ENCODE results near the gene LCE1D.

LCE1D gene

GRCh38 chr1:152817309-152817708, 20.8 kb downstream of the LCE1D start:
- no peak for DNase-seq

- no peak for DNase-seq
These were observed 26.8 kb downstream of the LCE1D start for GRCh38 chr1:152823294-152823693.

GRCh38 chr1:152824964-152825363, 28.4 kb downstream of the LCE1D start:
- DNase-seq, result no peak

- no peak for DNase-seq
These were observed 30.7 kb downstream of the LCE1D start, which contains the start of gene LCE1A for GRCh38 chr1:152827173-152827572. Gene LCE1A (plus strand): TSS chr1:152827473. CDS start chr1:152827473, 0 bp downstream.

GRCh38 chr1:152836870-152837269, 40.3 kb downstream of the LCE1D start:
- DNase-seq, result no peak

- DNase-seq, result no peak
These were observed 46.0 kb downstream of the LCE1D start, which contains the start of gene LCE6A for GRCh38 chr1:152842556-152842955. Gene LCE6A (plus strand): TSS chr1:152842856. CDS start chr1:152843521, 665 bp downstream.
